Lower lobe of right lung (tissue), 2 donors: ENCODE measurements around the gene GADD45GIP1. TPM values are rescaled to one million over a fixed set of nuclear protein-coding genes. Genes with fewer than 3 reads are reported as not detected.

Source experiments
- ATAC-seq, 2 donors: fragments of 200-7000 bp; cut with Tn5 transposase; one replicate each; pipeline ENCODE4 v1.9.1; 2020 to 2022; ENCODE audit warnings: mild to moderate bottlenecking in 2 of 2, moderate library complexity in 2 of 2
- DNase-seq: peaks from one replicate; pipeline ENCODE4 v3.0.0-alpha.2; 2020
- H3K27ac ChIP-seq: fragments of 200-600 bp; one replicate; pipeline ENCODE4 v1.8.0; 2022
- H3K27me3 ChIP-seq: fragments of 200-600 bp; one replicate; pipeline ENCODE4 v1.8.0; 2022; ENCODE audit warnings: low read depth
- H3K36me3 ChIP-seq: fragments of 200-600 bp; one replicate; pipeline ENCODE4 v1.8.0; 2022; ENCODE audit warnings: mild to moderate bottlenecking
- H3K4me1 ChIP-seq: fragments of 200-600 bp; one replicate; pipeline ENCODE4 v1.8.0; 2022
- H3K4me3 ChIP-seq: fragments of 200-600 bp; one replicate; pipeline ENCODE4 v1.8.0; 2022; ENCODE audit warnings: mild to moderate bottlenecking
- H3K9me3 ChIP-seq: fragments of 200-600 bp; one replicate; pipeline ENCODE4 v1.8.0; 2022
- CTCF ChIP-seq: fragments of 200-600 bp; IDR thresholded peaks from one replicate; pipeline ENCODE4 v1.8.0; 2022; ENCODE audit warnings: antibody characterized with exemption, mild to moderate bottlenecking
- intact Hi-C: fragments of 100-400 bp; cut with DNase I; formaldehyde crosslinking; loops from one replicate; pipeline ENCODE4 v1.11.0; 2022
- total RNA-seq: library from RNA; stranded (reverse); fragmentation: NEBNext Ultra II Directional; extraction: Animal tissue kit (Norgen Biotek cat#: 25700); gene quantifications from one replicate; pipeline ENCODE4 v1.2.1, GENCODE V29; 2021
- donor health status: DM: no; HTN: yes; CAD: no; lungs with severe emphysema.

GADD45GIP1 gene
- total RNA-seq, 1 donor from 2014 or later: 14.8 TPM

GRCh38 chr19:12993562-12993961 lies 36.5 kb upstream of the GADD45GIP1 start:
- H3K27ac ChIP-seq: no peak overlapping the region
- no peak for TF ChIP-seq CTCF

GRCh38 chr19:12992729-12993128 lies 35.7 kb upstream of the GADD45GIP1 start:
- ATAC-seq (no peak), DNase-seq (no peak)
- Histone ChIP-seq H3K4me1 (peaks cover 12% of the 10 kb centered on the region), H3K27me3 (no peaks in the 10 kb centered on the region), H3K9me3 (no peaks in the 10 kb centered on the region), H3K4me3 (no peak overlapping the region), H3K27ac (no peak overlapping the region), H3K36me3 (no peaks in the 10 kb centered on the region)
- intact Hi-C loops: no loop called here
- no peak for TF ChIP-seq CTCF

More at GRCh38 chr19:12993562-12993961, 36.5 kb upstream of the GADD45GIP1 start:
- ATAC-seq (no peak), DNase-seq (no peak)
- H3K27me3 ChIP-seq: no peaks in the 10 kb centered on the region
- H3K9me3 ChIP-seq: no peaks in the 10 kb centered on the region
- peaks cover 15% of the 10 kb centered on the region for H3K4me1 ChIP-seq
- intact Hi-C loops: no loop called here
- H3K4me3 ChIP-seq: no peak overlapping the region
- peaks cover 2% of the 10 kb centered on the region for H3K36me3 ChIP-seq

GRCh38 chr19:12991296-12991695 lies 34.3 kb upstream of the GADD45GIP1 start:
- intact Hi-C loops: no loop called here
- H3K4me1 ChIP-seq: no peaks in the 10 kb centered on the region
- no peaks in the 10 kb centered on the region for H3K9me3 ChIP-seq
- no peak for TF ChIP-seq CTCF
- H3K27ac ChIP-seq: no peak overlapping the region
- ATAC-seq (no peak), DNase-seq (no peak)
- no peaks in the 10 kb centered on the region for H3K36me3 ChIP-seq
- H3K27me3 ChIP-seq: no peaks in the 10 kb centered on the region
- H3K4me3 ChIP-seq: no peak overlapping the region

GRCh38 chr19:12990853-12991252 lies 33.8 kb upstream of the GADD45GIP1 start:
- no peak for TF ChIP-seq CTCF
- intact Hi-C loops: no loop called here
- DNase-seq (no peak), ATAC-seq (no peak)
- Histone ChIP-seq H3K9me3 (no peaks in the 10 kb centered on the region), H3K27ac (no peak overlapping the region), H3K36me3 (no peaks in the 10 kb centered on the region), H3K4me1 (no peaks in the 10 kb centered on the region), H3K4me3 (no peak overlapping the region), H3K27me3 (no peaks in the 10 kb centered on the region)

GRCh38 chr19:12990431-12990830 lies 33.4 kb upstream of the GADD45GIP1 start:
- no peak for ATAC-seq

More at GRCh38 chr19:12990431-12990830, 33.4 kb upstream of the GADD45GIP1 start:
- Histone ChIP-seq H3K4me3 (no peak overlapping the region), H3K27me3 (no peaks in the 10 kb centered on the region), H3K27ac (no peak overlapping the region), H3K9me3 (no peaks in the 10 kb centered on the region), H3K4me1 (peaks cover 1% of the 10 kb centered on the region), H3K36me3 (no peaks in the 10 kb centered on the region)
- TF ChIP-seq CTCF: no peak
- DNase-seq: no peak
- intact Hi-C loops: no loop called here
